ENCODE results near the gene DNAJC12.

DNA sequence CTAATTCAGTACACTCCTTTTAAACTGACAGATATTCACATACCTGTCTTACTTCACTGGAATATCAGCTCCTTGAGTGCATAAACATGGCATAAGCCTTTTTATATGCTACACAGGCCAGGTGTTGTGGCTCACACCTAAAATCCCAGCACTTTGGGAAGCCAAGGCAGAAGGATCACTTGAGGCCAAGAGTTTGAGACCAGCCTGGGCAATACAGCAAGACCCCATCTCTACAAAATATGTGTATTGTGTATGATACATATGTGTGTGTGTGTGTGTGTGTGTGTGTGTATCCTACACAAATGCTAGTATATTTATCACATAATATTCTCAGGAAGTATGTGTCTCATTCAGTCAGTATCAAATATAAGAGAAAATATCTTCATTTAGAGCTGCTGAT lies 45.3 kb downstream of the DNAJC12 start:
- TF ChIP-seq, protein P1, sequence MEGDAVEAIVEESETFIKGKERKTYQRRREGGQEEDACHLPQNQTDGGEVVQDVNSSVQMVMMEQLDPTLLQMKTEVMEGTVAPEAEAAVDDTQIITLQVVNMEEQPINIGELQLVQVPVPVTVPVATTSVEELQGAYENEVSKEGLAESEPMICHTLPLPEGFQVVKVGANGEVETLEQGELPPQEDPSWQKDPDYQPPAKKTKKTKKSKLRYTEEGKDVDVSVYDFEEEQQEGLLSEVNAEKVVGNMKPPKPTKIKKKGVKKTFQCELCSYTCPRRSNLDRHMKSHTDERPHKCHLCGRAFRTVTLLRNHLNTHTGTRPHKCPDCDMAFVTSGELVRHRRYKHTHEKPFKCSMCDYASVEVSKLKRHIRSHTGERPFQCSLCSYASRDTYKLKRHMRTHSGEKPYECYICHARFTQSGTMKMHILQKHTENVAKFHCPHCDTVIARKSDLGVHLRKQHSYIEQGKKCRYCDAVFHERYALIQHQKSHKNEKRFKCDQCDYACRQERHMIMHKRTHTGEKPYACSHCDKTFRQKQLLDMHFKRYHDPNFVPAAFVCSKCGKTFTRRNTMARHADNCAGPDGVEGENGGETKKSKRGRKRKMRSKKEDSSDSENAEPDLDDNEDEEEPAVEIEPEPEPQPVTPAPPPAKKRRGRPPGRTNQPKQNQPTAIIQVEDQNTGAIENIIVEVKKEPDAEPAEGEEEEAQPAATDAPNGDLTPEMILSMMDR (conservative IDR thresholded peaks at IDR 0.05; ENCODE audit: low read length) = no peak
- no peak for TF ChIP-seq EZH2phosphoT487 (IDR thresholded peaks at IDR 0.05; ENCODE audit: borderline replicate concordance, low read depth, low read length)

All from OCI-LY7 (cell line).